SU-DHL-6 (cell line): ENCODE measurements around the gene KREMEN1.

Experiments
- CTCF ChIP-seq: fragments of 200-600 bp; sonication (generic); IDR thresholded peaks from one replicate; pipeline ENCODE4 v1.5.1; 2017; ENCODE audit warnings: antibody characterized with exemption, mild to moderate bottlenecking, low read length, moderate library complexity; ENCODE audit not compliant: insufficient read depth, poor library complexity, severe bottlenecking
- EZH2phosphoT487 ChIP-seq: fragments of 200-600 bp; sonication (generic), shearing (Covaris generic); conservative IDR thresholded peaks from 2 replicates; pipeline ENCODE4 v1.6.1; 2018; ENCODE audit warnings: mild to moderate bottlenecking, antibody characterized with exemption, low read length, moderate library complexity, mixed read lengths

DNA sequence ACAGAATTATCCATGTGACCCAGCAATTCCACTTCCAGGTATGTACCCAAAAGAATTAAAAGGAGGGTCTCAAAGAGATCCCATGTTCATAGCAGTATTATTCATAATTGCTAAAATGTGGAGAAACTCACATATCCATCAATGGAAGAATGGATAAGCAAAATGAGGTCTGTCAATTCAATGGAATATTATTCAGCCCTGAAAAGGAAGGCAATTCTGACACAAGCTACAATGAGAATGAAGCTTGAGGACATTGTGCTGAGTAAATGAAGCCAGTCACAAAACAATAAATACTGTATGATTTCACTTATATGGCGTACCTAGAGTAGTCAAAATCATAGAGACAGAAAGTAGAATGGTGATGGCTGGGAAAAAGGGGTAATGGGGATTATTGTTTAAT is 113.5 kb downstream of the KREMEN1 start:
- TF ChIP-seq CTCF (no peak), EZH2phosphoT487 (no peak)
